GM23338 (cell line): ENCODE measurements around the gene ANKRA2. TPM values are rescaled to one million over a fixed set of nuclear protein-coding genes. Genes with fewer than 3 reads are reported as not detected.

Source experiments
- ATAC-seq: fragments of 200-7000 bp; cut with Tn5 transposase; 3 replicates; pipeline ENCODE4 v1.9.1; 2020
- DNase-seq: peaks from one replicate; pipeline ENCODE4 v3.0.0-alpha.2; 2015; ENCODE audit warnings: low spot score
- H2AFZ ChIP-seq: fragments of 200-600 bp; sonication (generic); 2 replicates; pipeline ENCODE4 v1.8.0; 2016; ENCODE audit warnings: antibody characterized with exemption, mild to moderate bottlenecking, moderate library complexity
- H3F3A ChIP-seq: fragments of 200-600 bp; sonication (generic); replicated peaks from 2 replicates; pipeline ENCODE4 v1.8.0; 2017; ENCODE audit warnings: antibody characterized with exemption, mixed run types, low read depth
- H3K27ac ChIP-seq: fragments of 200-600 bp; sonication (generic); 2 replicates; pipeline ENCODE4 v1.6.1; 2016; ENCODE audit warnings: low read depth
- H3K27me3 ChIP-seq: fragments of 200-600 bp; sonication (generic); 2 replicates; pipeline ENCODE4 v1.8.0; 2016; ENCODE audit warnings: mild to moderate bottlenecking, mixed run types, moderate library complexity; ENCODE audit not compliant: insufficient read depth
- H3K36me3 ChIP-seq: fragments of 200-600 bp; sonication (generic); 2 replicates; pipeline ENCODE4 v1.8.0; 2016; ENCODE audit warnings: mild to moderate bottlenecking; ENCODE audit not compliant: insufficient read depth
- H3K4me1 ChIP-seq: fragments of 200-600 bp; sonication (generic); 2 replicates; pipeline ENCODE4 v1.8.0; 2016; ENCODE audit warnings: mild to moderate bottlenecking, moderate library complexity; ENCODE audit not compliant: insufficient read depth
- H3K4me2 ChIP-seq: fragments of 200-600 bp; sonication (generic); 2 replicates; pipeline ENCODE4 v1.7.1; 2017; ENCODE audit warnings: mixed run types
- H3K4me3 ChIP-seq: fragments of 200-600 bp; sonication (generic); 2 replicates; pipeline ENCODE4 v1.6.1; 2016; ENCODE audit warnings: mixed run types
- H3K79me2 ChIP-seq: fragments of 200-600 bp; sonication (generic); replicated peaks from 2 replicates; pipeline ENCODE4 v1.8.0; 2017; ENCODE audit warnings: mild to moderate bottlenecking; ENCODE audit not compliant: insufficient read depth
- H3K9me2 ChIP-seq: fragments of 200-600 bp; sonication (generic); 2 replicates; pipeline ENCODE4 v1.8.0; 2017; ENCODE audit not compliant: insufficient read depth
- H4K20me1 ChIP-seq: fragments of 200-600 bp; sonication (generic); replicated peaks from 2 replicates; pipeline ENCODE4 v1.8.0; 2017; ENCODE audit warnings: mild to moderate bottlenecking; ENCODE audit not compliant: insufficient read depth
- H3K27ac Mint-ChIP-seq: 2 replicates; pipeline ENCODE4 v1.8.0; 2020; ENCODE audit warnings: inconsistent platforms, mild to moderate bottlenecking, moderate library complexity, mixed read lengths
- H3K27me3 Mint-ChIP-seq: 3 replicates; pipeline ENCODE4 v1.8.0; 2022; ENCODE audit warnings: low read depth, mild to moderate bottlenecking, moderate library complexity, mixed read lengths, inconsistent platforms; ENCODE audit not compliant: insufficient read depth, poor library complexity
- H3K36me3 Mint-ChIP-seq: 3 replicates; pipeline ENCODE4 v1.8.0; 2021; ENCODE audit warnings: low read depth, mild to moderate bottlenecking, inconsistent platforms, moderate library complexity, mixed read lengths
- H3K4me1 Mint-ChIP-seq: 3 replicates; pipeline ENCODE4 v1.8.0; 2020; ENCODE audit warnings: mild to moderate bottlenecking, inconsistent platforms, mixed read lengths
- H3K4me3 Mint-ChIP-seq: 3 replicates; pipeline ENCODE4 v1.8.0; 2021; ENCODE audit warnings: moderate library complexity, mild to moderate bottlenecking, inconsistent platforms, mixed read lengths
- H3K9me3 Mint-ChIP-seq: 3 replicates; pipeline ENCODE4 v1.8.0; 2020; ENCODE audit warnings: moderate library complexity, mild to moderate bottlenecking, inconsistent platforms, mixed read lengths
- EZH2phosphoT487 ChIP-seq: fragments of 200-600 bp; sonication (generic); IDR thresholded peaks from one replicate; pipeline ENCODE4 v1.8.1; 2018; ENCODE audit warnings: antibody characterized with exemption; ENCODE audit not compliant: unreplicated experiment
- JUNB ChIP-seq: IDR thresholded peaks from one replicate; pipeline ENCODE4 v1.6.1; 2016; ENCODE audit warnings: antibody characterized with exemption; ENCODE audit not compliant: unreplicated experiment
- POLR2AphosphoS5 ChIP-seq: IDR thresholded peaks from 2 replicates; pipeline ENCODE4 v1.6.1; 2016; ENCODE audit warnings: antibody characterized with exemption, low read depth
- STAT1 ChIP-seq: IDR thresholded peaks from one replicate; pipeline ENCODE4 v1.6.1; 2016; ENCODE audit warnings: antibody characterized with exemption; ENCODE audit not compliant: unreplicated experiment
- polyA plus RNA-seq: library from polyadenylated mRNA; unstranded; fragments of >200 nt; fragmentation: Nextera tagmentation; extraction: Ambion mirVana; gene quantifications from 2 replicates; pipeline ENCODE4 v1.2.1, GENCODE V29; 2016
- total RNA-seq: library from RNA; depleted of rRNA; stranded (reverse); fragments of >200 nt; shearing (Covaris generic); gene quantifications from 2 replicates; pipeline ENCODE4 v1.2.3, GENCODE V29; 2014
- TF ChIP-seq, protein P1 (sequence below): fragments of 250-450 bp; sonication (Bioruptor Pico); IDR thresholded peaks from 2 replicates; pipeline ENCODE4 v1.5.0; 2020; ENCODE audit warnings: mild to moderate bottlenecking, moderate library complexity
- TF ChIP-seq, protein P2 (sequence below), 2 experiments: fragments of 200-600 bp in 1 of 2; sonication (generic) in 1 of 2; conservative IDR thresholded peaks; 2 replicates each; pipeline versions ENCODE4 v1.5.1 to v1.6.1; 2016 to 2017; ENCODE audit warnings: antibody characterized with exemption in 2 of 2, low read depth in 2 of 2, mild to moderate bottlenecking in 2 of 2, moderate library complexity in 1 of 2
- TF ChIP-seq, protein P3 (sequence below): IDR thresholded peaks from 2 replicates; pipeline ENCODE4 v1.6.1; 2016; ENCODE audit warnings: antibody characterized with exemption

Gene ANKRA2
- total and polyA plus RNA-seq, 2 experiments from 2014 or later, result 13.1 to 15.3 TPM

DNA sequence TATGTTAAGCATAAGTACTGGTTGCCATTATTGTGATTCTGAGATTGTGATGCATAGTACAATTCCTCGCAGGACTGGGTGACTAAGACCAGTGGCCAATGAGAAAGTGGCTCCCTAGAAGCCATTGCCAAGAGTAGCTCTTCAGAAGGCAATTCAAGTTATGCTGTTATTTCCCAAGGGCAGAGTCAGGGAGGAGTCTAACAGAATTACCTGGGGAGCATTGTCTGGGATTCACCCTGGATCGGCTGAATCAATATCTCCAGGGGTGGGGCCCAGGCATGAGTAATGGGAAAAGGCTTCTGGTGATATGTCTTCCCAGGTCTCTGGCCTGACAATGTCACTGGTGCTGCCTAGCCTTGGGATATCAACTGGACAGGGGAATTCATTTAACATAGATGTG lies 49.6 kb upstream of the ANKRA2 start (continued):
- TF ChIP-seq, protein P1, sequence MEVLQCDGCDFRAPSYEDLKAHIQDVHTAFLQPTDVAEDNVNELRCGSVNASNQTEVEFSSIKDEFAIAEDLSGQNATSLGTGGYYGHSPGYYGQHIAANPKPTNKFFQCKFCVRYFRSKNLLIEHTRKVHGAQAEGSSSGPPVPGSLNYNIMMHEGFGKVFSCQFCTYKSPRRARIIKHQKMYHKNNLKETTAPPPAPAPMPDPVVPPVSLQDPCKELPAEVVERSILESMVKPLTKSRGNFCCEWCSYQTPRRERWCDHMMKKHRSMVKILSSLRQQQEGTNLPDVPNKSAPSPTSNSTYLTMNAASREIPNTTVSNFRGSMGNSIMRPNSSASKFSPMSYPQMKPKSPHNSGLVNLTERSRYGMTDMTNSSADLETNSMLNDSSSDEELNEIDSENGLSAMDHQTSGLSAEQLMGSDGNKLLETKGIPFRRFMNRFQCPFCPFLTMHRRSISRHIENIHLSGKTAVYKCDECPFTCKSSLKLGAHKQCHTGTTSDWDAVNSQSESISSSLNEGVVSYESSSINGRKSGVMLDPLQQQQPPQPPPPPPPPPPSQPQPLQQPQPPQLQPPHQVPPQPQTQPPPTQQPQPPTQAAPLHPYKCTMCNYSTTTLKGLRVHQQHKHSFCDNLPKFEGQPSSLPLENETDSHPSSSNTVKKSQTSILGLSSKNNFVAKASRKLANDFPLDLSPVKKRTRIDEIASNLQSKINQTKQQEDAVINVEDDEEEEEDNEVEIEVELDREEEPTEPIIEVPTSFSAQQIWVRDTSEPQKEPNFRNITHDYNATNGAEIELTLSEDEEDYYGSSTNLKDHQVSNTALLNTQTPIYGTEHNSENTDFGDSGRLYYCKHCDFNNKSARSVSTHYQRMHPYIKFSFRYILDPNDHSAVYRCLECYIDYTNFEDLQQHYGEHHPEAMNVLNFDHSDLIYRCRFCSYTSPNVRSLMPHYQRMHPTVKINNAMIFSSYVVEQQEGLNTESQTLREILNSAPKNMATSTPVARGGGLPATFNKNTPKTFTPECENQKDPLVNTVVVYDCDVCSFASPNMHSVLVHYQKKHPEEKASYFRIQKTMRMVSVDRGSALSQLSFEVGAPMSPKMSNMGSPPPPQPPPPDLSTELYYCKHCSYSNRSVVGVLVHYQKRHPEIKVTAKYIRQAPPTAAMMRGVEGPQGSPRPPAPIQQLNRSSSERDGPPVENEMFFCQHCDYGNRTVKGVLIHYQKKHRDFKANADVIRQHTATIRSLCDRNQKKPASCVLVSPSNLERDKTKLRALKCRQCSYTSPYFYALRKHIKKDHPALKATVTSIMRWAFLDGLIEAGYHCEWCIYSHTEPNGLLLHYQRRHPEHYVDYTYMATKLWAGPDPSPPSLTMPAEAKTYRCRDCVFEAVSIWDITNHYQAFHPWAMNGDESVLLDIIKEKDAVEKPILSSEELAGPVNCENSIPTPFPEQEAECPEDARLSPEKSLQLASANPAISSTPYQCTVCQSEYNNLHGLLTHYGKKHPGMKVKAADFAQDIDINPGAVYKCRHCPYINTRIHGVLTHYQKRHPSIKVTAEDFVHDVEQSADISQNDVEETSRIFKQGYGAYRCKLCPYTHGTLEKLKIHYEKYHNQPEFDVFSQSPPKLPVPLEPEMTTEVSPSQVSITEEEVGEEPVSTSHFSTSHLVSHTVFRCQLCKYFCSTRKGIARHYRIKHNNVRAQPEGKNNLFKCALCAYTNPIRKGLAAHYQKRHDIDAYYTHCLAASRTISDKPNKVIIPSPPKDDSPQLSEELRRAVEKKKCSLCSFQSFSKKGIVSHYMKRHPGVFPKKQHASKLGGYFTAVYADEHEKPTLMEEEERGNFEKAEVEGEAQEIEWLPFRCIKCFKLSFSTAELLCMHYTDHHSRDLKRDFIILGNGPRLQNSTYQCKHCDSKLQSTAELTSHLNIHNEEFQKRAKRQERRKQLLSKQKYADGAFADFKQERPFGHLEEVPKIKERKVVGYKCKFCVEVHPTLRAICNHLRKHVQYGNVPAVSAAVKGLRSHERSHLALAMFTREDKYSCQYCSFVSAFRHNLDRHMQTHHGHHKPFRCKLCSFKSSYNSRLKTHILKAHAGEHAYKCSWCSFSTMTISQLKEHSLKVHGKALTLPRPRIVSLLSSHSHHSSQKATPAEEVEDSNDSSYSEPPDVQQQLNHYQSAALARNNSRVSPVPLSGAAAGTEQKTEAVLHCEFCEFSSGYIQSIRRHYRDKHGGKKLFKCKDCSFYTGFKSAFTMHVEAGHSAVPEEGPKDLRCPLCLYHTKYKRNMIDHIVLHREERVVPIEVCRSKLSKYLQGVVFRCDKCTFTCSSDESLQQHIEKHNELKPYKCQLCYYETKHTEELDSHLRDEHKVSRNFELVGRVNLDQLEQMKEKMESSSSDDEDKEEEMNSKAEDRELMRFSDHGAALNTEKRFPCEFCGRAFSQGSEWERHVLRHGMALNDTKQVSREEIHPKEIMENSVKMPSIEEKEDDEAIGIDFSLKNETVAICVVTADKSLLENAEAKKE (CRISPR knock-in tag), result no peak
- no peak for TF ChIP-seq EZH2phosphoT487
- no peak for TF ChIP-seq STAT1
- TF ChIP-seq, protein P2, sequence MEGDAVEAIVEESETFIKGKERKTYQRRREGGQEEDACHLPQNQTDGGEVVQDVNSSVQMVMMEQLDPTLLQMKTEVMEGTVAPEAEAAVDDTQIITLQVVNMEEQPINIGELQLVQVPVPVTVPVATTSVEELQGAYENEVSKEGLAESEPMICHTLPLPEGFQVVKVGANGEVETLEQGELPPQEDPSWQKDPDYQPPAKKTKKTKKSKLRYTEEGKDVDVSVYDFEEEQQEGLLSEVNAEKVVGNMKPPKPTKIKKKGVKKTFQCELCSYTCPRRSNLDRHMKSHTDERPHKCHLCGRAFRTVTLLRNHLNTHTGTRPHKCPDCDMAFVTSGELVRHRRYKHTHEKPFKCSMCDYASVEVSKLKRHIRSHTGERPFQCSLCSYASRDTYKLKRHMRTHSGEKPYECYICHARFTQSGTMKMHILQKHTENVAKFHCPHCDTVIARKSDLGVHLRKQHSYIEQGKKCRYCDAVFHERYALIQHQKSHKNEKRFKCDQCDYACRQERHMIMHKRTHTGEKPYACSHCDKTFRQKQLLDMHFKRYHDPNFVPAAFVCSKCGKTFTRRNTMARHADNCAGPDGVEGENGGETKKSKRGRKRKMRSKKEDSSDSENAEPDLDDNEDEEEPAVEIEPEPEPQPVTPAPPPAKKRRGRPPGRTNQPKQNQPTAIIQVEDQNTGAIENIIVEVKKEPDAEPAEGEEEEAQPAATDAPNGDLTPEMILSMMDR (conservative IDR thresholded peaks at IDR 0.05; ENCODE audit: low read depth in 2 of 2), result no peak

DNA sequence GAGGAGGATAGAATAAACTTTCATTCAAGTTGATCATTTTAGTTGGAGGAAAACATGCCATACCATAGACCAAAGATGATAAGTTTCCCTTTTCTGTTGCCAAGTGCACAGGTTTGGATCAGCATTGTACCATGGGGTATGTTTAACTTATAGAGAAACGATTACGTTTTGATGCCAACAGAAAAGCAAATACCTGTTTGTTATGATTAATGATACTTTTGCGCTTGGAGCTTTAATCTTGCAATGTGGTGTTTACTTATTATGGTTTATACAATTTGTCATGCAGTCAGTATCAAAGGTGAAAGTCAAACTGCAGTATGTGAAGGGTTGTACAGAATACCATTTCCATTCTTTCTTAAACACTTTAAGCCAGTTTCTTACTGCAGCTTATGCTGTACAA lies 47.4 kb upstream of the ANKRA2 start:
- ATAC-seq, result no peak
- H3F3A ChIP-seq, result no peaks in the 10 kb centered on the region
- no peak overlapping the region for H2AFZ ChIP-seq
- H3K4me3 ChIP-seq, result no peak overlapping the region
- no peaks in the 10 kb centered on the region for H3K27me3 ChIP-seq
- Mint-ChIP-seq H3K9me3 (no peaks in the 10 kb centered on the region), H3K4me1 (peaks cover 12% of the 10 kb centered on the region; the same call in 2 of the 3 replicates), H3K27me3 (peaks cover 2% of the 10 kb centered on the region), H3K4me3 (no peak overlapping the region), H3K27ac (no peak overlapping the region), H3K36me3 (no peaks in the 10 kb centered on the region)
- H3K4me1 ChIP-seq, result no peaks in the 10 kb centered on the region
- H3K27ac ChIP-seq, result no peak overlapping the region
- H3K4me2 ChIP-seq, result no peak overlapping the region
- DNase-seq, result no peak
- H4K20me1 ChIP-seq, result no peaks in the 10 kb centered on the region
- H3K79me2 ChIP-seq, result no peaks in the 10 kb centered on the region
- H3K36me3 ChIP-seq, result no peaks in the 10 kb centered on the region
- H3K9me2 ChIP-seq, result no peaks in the 10 kb centered on the region
- TF ChIP-seq, protein P3, sequence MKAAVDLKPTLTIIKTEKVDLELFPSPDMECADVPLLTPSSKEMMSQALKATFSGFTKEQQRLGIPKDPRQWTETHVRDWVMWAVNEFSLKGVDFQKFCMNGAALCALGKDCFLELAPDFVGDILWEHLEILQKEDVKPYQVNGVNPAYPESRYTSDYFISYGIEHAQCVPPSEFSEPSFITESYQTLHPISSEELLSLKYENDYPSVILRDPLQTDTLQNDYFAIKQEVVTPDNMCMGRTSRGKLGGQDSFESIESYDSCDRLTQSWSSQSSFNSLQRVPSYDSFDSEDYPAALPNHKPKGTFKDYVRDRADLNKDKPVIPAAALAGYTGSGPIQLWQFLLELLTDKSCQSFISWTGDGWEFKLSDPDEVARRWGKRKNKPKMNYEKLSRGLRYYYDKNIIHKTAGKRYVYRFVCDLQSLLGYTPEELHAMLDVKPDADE, result no peak
- TF ChIP-seq POLR2AphosphoS5 (no peak), JUNB (no peak)
- TF ChIP-seq, protein P1 (CRISPR knock-in tag), result no peak
